ENCODE measurements around the gene TGFBI. TPM values are rescaled to one million over a fixed set of nuclear protein-coding genes. Genes with fewer than 3 reads are reported as not detected.

Gene TGFBI
- total and polyA plus RNA-seq, 12 donors, result 29.6 to 137 (median 50.4) TPM

GRCh38 chr5:136064510-136064909 lies 35.7 kb downstream of the TGFBI start:
- ATAC-seq, result peak in 4 of 8 donors; percentile 25 to 43 (median 28)
- Histone ChIP-seq H3K4me3 (no peak overlapping the region), H3K9me3 (peaks cover 0 to 9% (median 0%) of the 10 kb centered on the region in 11 donors), H3K27me3 (no peaks in the 10 kb centered on the region), H3K27ac (peak overlapping the region in 2 of 10 donors; percentile 3 to 77), H3K36me3 (peaks cover 0 to 56% (median 14%) of the 10 kb centered on the region in 9 donors), H3K4me1 (peaks cover 3 to 29% (median 13%) of the 10 kb centered on the region in 9 donors)
- DNase-seq, result no peak
- peak in 8 of 9 donors; percentile 19 to 52 (median 30) for TF ChIP-seq CTCF (IDR thresholded peaks at IDR 0.05)
- WGBS, 2 donors, result 85 to 88% methylated on average over 4 of the region's 4 CpGs
- intact Hi-C loops (cut with DNase I), result loop anchor here in 9 of 10 donors (5.0 kb wide), 7 partner anchors 87 to 177 kb away; no protein-coding TSS in a partner anchor

GRCh38 chr5:136065588-136065987 lies 36.8 kb downstream of the TGFBI start:
- Histone ChIP-seq H3K9me3 (peaks cover 0 to 9% (median 0%) of the 10 kb centered on the region in 11 donors), H3K27ac (peak overlapping the region in 7 of 10 donors; percentile 24 to 77 (median 61)), H3K4me1 (peaks cover 6 to 36% (median 17%) of the 10 kb centered on the region in 9 donors), H3K36me3 (peaks cover 0 to 45% (median 14%) of the 10 kb centered on the region in 9 donors), H3K27me3 (no peaks in the 10 kb centered on the region), H3K4me3 (no peak overlapping the region)
- 90 to 94% methylated on average over 2 of the region's 2 CpGs for WGBS, 2 donors
- no peak for TF ChIP-seq CTCF (IDR thresholded peaks at IDR 0.05)
- intact Hi-C loops (cut with DNase I), result loop anchor here in 3 of 10 donors (5.0 kb wide), 3 partner anchors 33 to 118 kb away; no protein-coding TSS in a partner anchor
- DNase-seq, result no peak
- no peak for ATAC-seq

- ATAC-seq, result peak; percentile 63 to 80 (median 75)
- Histone ChIP-seq H3K36me3 (peaks cover 0 to 34% (median 5%) of the 10 kb centered on the region in 9 donors), H3K4me1 (peaks cover 7 to 48% (median 25%) of the 10 kb centered on the region in 9 donors), H3K27me3 (no peaks in the 10 kb centered on the region), H3K4me3 (no peak overlapping the region), H3K27ac (peak overlapping the region in 6 of 10 donors; percentile 8 to 77 (median 63)), H3K9me3 (peaks cover 0 to 9% (median 0%) of the 10 kb centered on the region in 11 donors)
- 25 to 36% methylated on average over 4 of the region's 4 CpGs for WGBS, 2 donors
- intact Hi-C loops (cut with DNase I), result loop anchor here in 3 of 10 donors (5.0 kb wide), 3 partner anchors 34 to 119 kb away; no protein-coding TSS in a partner anchor
- DNase-seq, result peak; percentile 50 to 57
- peak in 3 of 9 donors; percentile 11 to 37 (median 24) for TF ChIP-seq CTCF (IDR thresholded peaks at IDR 0.05)
These were observed 38.0 kb downstream of the TGFBI start for GRCh38 chr5:136066661-136067271.

- DNase-seq (no peak), ATAC-seq (no peak)
- Histone ChIP-seq H3K36me3 (peaks cover 0 to 27% (median 0%) of the 10 kb centered on the region in 9 donors), H3K27ac (peak overlapping the region in 3 of 10 donors; percentile 8 to 70 (median 58)), H3K4me3 (no peak overlapping the region), H3K9me3 (peaks cover 0 to 9% (median 0%) of the 10 kb centered on the region in 11 donors), H3K27me3 (no peaks in the 10 kb centered on the region), H3K4me1 (peaks cover 7 to 54% (median 25%) of the 10 kb centered on the region in 9 donors)
- intact Hi-C loops (cut with DNase I), result loop anchor here in 3 of 10 donors (5.0 kb wide), 3 partner anchors 35 to 120 kb away; no protein-coding TSS in a partner anchor
- no peak for TF ChIP-seq CTCF (IDR thresholded peaks at IDR 0.05)
- WGBS, 2 donors, result 92 to 100% methylated on average over 1 of the region's 1 CpG
These were observed 38.6 kb downstream of the TGFBI start for GRCh38 chr5:136067422-136067821.
